Measurements from ENCODE around the gene PEX26. TPM values are rescaled to one million over a fixed set of nuclear protein-coding genes. Genes with fewer than 3 reads are reported as not detected.

PEX26 gene
- total and polyA plus RNA-seq, 2 of the 13 experiments (the other 11 are each of a cell fraction or from before 2014, with no cell fraction given), result 10.6 to 25.1 TPM

GRCh38 chr22:18044548-18045271, 33.1 kb upstream of the PEX26 start (continued):
- TF ChIP-seq CCAR2 (optimal IDR thresholded peaks at IDR 0.05; ENCODE audit: low read depth, low read length) (no peak), EEA1 (CRISPR knock-in tag; IDR thresholded peaks at IDR 0.05; ENCODE audit: borderline replicate concordance) (no peak), ZNF891 (CRISPR knock-in tag; IDR thresholded peaks at IDR 0.05) (no peak), KDM2A (CRISPR knock-in tag; IDR thresholded peaks at IDR 0.05; ENCODE audit: borderline replicate concordance, low read depth) (peak; percentile 52; the same call in 1 of the 2 replicates), MBNL3 (CRISPR knock-in tag; conservative IDR thresholded peaks at IDR 0.05) (no peak), NFYC (CRISPR knock-in tag; IDR thresholded peaks at IDR 0.05) (no peak), LCORL (IDR thresholded peaks at IDR 0.05) (no peak), LCORL (CRISPR knock-in tag; IDR thresholded peaks at IDR 0.05) (0 out of 2 replicates have a peak, but pooled peaks have one; percentile 57), ZNF558 (CRISPR knock-in tag; IDR thresholded peaks at IDR 0.05; ENCODE audit: borderline replicate concordance) (no peak), THAP11 (CRISPR knock-in tag; IDR thresholded peaks at IDR 0.05) (peak; percentile 64), MLLT10 (CRISPR knock-in tag; IDR thresholded peaks at IDR 0.05) (no peak), POLR2A (IDR thresholded peaks at IDR 0.05; ENCODE audit: insufficient read depth in 1 of 2, low read depth in 2 of 2, low read length in 2 of 2) (no peak), TBX2 (CRISPR knock-in tag; IDR thresholded peaks at IDR 0.05; ENCODE audit: borderline replicate concordance) (peak; percentile 63; the same call in 1 of the 2 replicates), RELA (CRISPR knock-in tag; IDR thresholded peaks at IDR 0.05) (no peak), UBTF (CRISPR knock-in tag; IDR thresholded peaks at IDR 0.05) (no peak), NFATC3 (CRISPR knock-in tag; IDR thresholded peaks at IDR 0.05) (no peak), ZSCAN31 (CRISPR knock-in tag; IDR thresholded peaks at IDR 0.05; ENCODE audit: low read depth) (no peak), ZNF615 (CRISPR knock-in tag; IDR thresholded peaks at IDR 0.05; ENCODE audit: borderline replicate concordance) (no peak), NRL (CRISPR knock-in tag; IDR thresholded peaks at IDR 0.05; ENCODE audit: borderline replicate concordance) (peak; percentile 44; the same call in 1 of the 2 replicates)
- TF ChIP-seq, protein P1, sequence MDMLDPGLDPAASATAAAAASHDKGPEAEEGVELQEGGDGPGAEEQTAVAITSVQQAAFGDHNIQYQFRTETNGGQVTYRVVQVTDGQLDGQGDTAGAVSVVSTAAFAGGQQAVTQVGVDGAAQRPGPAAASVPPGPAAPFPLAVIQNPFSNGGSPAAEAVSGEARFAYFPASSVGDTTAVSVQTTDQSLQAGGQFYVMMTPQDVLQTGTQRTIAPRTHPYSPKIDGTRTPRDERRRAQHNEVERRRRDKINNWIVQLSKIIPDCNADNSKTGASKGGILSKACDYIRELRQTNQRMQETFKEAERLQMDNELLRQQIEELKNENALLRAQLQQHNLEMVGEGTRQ (IDR thresholded peaks at IDR 0.05; ENCODE audit: low read depth, low read length), result peak; percentile 48; the same call in 1 of the 2 replicates
- TF ChIP-seq, protein P1 (CRISPR knock-in tag; IDR thresholded peaks at IDR 0.05; ENCODE audit: borderline replicate concordance), result peak; percentile 87
- TF ChIP-seq, protein P2, sequence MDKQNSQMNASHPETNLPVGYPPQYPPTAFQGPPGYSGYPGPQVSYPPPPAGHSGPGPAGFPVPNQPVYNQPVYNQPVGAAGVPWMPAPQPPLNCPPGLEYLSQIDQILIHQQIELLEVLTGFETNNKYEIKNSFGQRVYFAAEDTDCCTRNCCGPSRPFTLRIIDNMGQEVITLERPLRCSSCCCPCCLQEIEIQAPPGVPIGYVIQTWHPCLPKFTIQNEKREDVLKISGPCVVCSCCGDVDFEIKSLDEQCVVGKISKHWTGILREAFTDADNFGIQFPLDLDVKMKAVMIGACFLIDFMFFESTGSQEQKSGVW (CRISPR knock-in tag; IDR thresholded peaks at IDR 0.05; ENCODE audit: borderline replicate concordance), result no peak
- TF ChIP-seq, protein P3, sequence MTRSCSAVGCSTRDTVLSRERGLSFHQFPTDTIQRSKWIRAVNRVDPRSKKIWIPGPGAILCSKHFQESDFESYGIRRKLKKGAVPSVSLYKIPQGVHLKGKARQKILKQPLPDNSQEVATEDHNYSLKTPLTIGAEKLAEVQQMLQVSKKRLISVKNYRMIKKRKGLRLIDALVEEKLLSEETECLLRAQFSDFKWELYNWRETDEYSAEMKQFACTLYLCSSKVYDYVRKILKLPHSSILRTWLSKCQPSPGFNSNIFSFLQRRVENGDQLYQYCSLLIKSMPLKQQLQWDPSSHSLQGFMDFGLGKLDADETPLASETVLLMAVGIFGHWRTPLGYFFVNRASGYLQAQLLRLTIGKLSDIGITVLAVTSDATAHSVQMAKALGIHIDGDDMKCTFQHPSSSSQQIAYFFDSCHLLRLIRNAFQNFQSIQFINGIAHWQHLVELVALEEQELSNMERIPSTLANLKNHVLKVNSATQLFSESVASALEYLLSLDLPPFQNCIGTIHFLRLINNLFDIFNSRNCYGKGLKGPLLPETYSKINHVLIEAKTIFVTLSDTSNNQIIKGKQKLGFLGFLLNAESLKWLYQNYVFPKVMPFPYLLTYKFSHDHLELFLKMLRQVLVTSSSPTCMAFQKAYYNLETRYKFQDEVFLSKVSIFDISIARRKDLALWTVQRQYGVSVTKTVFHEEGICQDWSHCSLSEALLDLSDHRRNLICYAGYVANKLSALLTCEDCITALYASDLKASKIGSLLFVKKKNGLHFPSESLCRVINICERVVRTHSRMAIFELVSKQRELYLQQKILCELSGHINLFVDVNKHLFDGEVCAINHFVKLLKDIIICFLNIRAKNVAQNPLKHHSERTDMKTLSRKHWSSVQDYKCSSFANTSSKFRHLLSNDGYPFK (CRISPR knock-in tag; IDR thresholded peaks at IDR 0.05; ENCODE audit: borderline replicate concordance), result no peak
